Stimulated activated CD8-positive, alpha-beta memory T cell treated with anti-CD3 and anti-CD28 coated beads, Interleukin-7, amount 100 ng/mL, for 1 hour (primary cell): Measurements from ENCODE around the gene SLC13A2.
"Not testable (repeated sequence)": the region's sequence is repeated elsewhere in the genome, so short reads cannot be mapped to it uniquely, and the experiment has no call there.

Source experiments
- DNase-seq, 2 donors: peaks; one replicate each; pipeline ENCODE4 v3.0.0-alpha.2; 2020; ENCODE audit warnings: low read depth in 2 of 2

Gene SLC13A2

GRCh38 chr17:28514561-28515002 lies 41.1 kb downstream of the SLC13A2 start:
- DNase-seq: no peak

- no peak for DNase-seq
These were observed 42.1 kb downstream of the SLC13A2 start for GRCh38 chr17:28515518-28515917.

- DNase-seq: no peak
These were observed 44.7 kb downstream of the SLC13A2 start for GRCh38 chr17:28518132-28518531.

- DNase-seq: no peak
These were observed 45.1 kb downstream of the SLC13A2 start for GRCh38 chr17:28518578-28518977.

GRCh38 chr17:28519236-28519635 lies 45.8 kb downstream of the SLC13A2 start:
- DNase-seq: no peak

GRCh38 chr17:28520687-28521086 lies 47.2 kb downstream of the SLC13A2 start:
- no peak for DNase-seq

GRCh38 chr17:28521311-28522085 lies 48.1 kb downstream of the SLC13A2 start:
- DNase-seq: no peak

- DNase-seq: not testable (repeated sequence)
These were observed 48.8 kb downstream of the SLC13A2 start for GRCh38 chr17:28522281-28522680.

- no peak for DNase-seq
These were observed 49.7 kb downstream of the SLC13A2 start for GRCh38 chr17:28523186-28523585.

- no peak for DNase-seq
These were observed 50.4 kb downstream of the SLC13A2 start for GRCh38 chr17:28523876-28524275.

- no peak for DNase-seq
These were observed 51.3 kb downstream of the SLC13A2 start for GRCh38 chr17:28524476-28525424.

- no peak for DNase-seq
These were observed 52.9 kb downstream of the SLC13A2 start for GRCh38 chr17:28526381-28526780.

- no peak for DNase-seq
These were observed 53.8 kb downstream of the SLC13A2 start for GRCh38 chr17:28527181-28527681.

- no peak for DNase-seq
These were observed 54.4 kb downstream of the SLC13A2 start for GRCh38 chr17:28527859-28528258.

GRCh38 chr17:28528327-28529012 lies 55.0 kb downstream of the SLC13A2 start:
- DNase-seq: no peak

GRCh38 chr17:28529013-28529400 lies 55.6 kb downstream of the SLC13A2 start:
- DNase-seq: no peak

GRCh38 chr17:28530250-28530649 lies 56.8 kb downstream of the SLC13A2 start:
- DNase-seq: no peak

GRCh38 chr17:28530926-28531325 lies 57.5 kb downstream of the SLC13A2 start:
- no peak for DNase-seq

- no peak for DNase-seq
These were observed 58.9 kb downstream of the SLC13A2 start for GRCh38 chr17:28532050-28532960.

GRCh38 chr17:28533091-28533807 lies 59.8 kb downstream of the SLC13A2 start:
- no peak for DNase-seq
